ENCODE measurements around the gene GRN.
"Not testable (repeated sequence)": the region's sequence is repeated elsewhere in the genome, so short reads cannot be mapped to it uniquely, and the experiment has no call there.

The GRN gene

GRCh38 chr17:44383363-44383762 is 38.3 kb downstream of the GRN start:
- DNase-seq (ENCODE audit: low read depth in 2 of 2): no peak

- DNase-seq (ENCODE audit: low read depth in 2 of 2): no peak
These were observed 38.8 kb downstream of the GRN start for GRCh38 chr17:44383861-44384260.

GRCh38 chr17:44384281-44384822 is 39.2 kb downstream of the GRN start:
- DNase-seq (ENCODE audit: low read depth in 2 of 2): no peak

GRCh38 chr17:44384823-44385286 is 39.8 kb downstream of the GRN start:
- no peak for DNase-seq (ENCODE audit: low read depth in 2 of 2)

GRCh38 chr17:44385287-44386181 is 40.4 kb downstream of the GRN start:
- DNase-seq (ENCODE audit: low read depth in 2 of 2): peak; percentile 21 to 41

GRCh38 chr17:44386182-44386525 is 41.1 kb downstream of the GRN start:
- DNase-seq (ENCODE audit: low read depth in 2 of 2): no peak

- no peak for DNase-seq (ENCODE audit: low read depth in 2 of 2)
These were observed 42.7 kb downstream of the GRN start for GRCh38 chr17:44387804-44388203.

GRCh38 chr17:44389281-44389680 is 44.2 kb downstream of the GRN start, which contains the start of gene ITGA2B:
TSS of gene ITGA2B (minus strand) at chr17:44389649. CDS start at chr17:44389473, 176 bp downstream.
- DNase-seq (ENCODE audit: low read depth in 2 of 2): no peak

GRCh38 chr17:44389723-44390202 is 44.7 kb downstream of the GRN start:
- DNase-seq (ENCODE audit: low read depth in 2 of 2): no peak

GRCh38 chr17:44390250-44390870 is 45.3 kb downstream of the GRN start:
- no peak for DNase-seq (ENCODE audit: low read depth in 2 of 2)

- not testable (repeated sequence) for DNase-seq (ENCODE audit: low read depth in 2 of 2)
These were observed 49.0 kb downstream of the GRN start for GRCh38 chr17:44394112-44394511.

- no peak for DNase-seq (ENCODE audit: low read depth in 2 of 2)
These were observed 49.7 kb downstream of the GRN start for GRCh38 chr17:44394833-44395232.

GRCh38 chr17:44396946-44397345 is 51.8 kb downstream of the GRN start:
- DNase-seq (ENCODE audit: low read depth in 2 of 2): no peak

GRCh38 chr17:44397479-44398440 is 52.7 kb downstream of the GRN start:
- DNase-seq (ENCODE audit: low read depth in 2 of 2): no peak

GRCh38 chr17:44398692-44399691 is 53.9 kb downstream of the GRN start:
- no peak for DNase-seq (ENCODE audit: low read depth in 2 of 2)

GRCh38 chr17:44400226-44400847 is 55.2 kb downstream of the GRN start:
- DNase-seq (ENCODE audit: low read depth in 2 of 2): no peak

Data from fibroblast of skin of left biceps (primary cell).